K562 (cell line): ENCODE data around the gene CFAP69. TPM values are rescaled to one million over a fixed set of nuclear protein-coding genes. Genes with fewer than 3 reads are reported as not detected.

Experiments used
- ATAC-seq: fragments of 200-7000 bp; cut with Tn5 transposase; 3 replicates; pipeline ENCODE4 v1.9.1; 2020; ENCODE audit warnings: moderate library complexity
- BruUV-seq: library from RNA; stranded (reverse); fragments of 400-500 nt; replicated peaks from 2 replicates; lab custom pipeline; 2021; lab: Mats Ljungman, UMichigan
- CTCF ChIA-PET: fragments of 300-600 bp; formaldehyde crosslinking; extraction: SDS; loops from one replicate; lab custom pipeline; 2021; ENCODE audit warnings: low intra/inter-chr PET ratio; lab: Yijun Ruan, JAX
- POLR2A ChIA-PET: fragments of 300-600, 350-650 bp; sonication (Branson Sonifier 250); formaldehyde crosslinking; extraction: SDS; loops from one replicate; lab custom pipeline; 2021; ENCODE audit warnings: antibody characterized with exemption, inconsistent platforms; lab: Yijun Ruan, JAX
- DNase-seq, 4 experiments: peaks; one replicate each; pipeline versions ENCODE4 v3.0.0 to v3.0.0-alpha.2; 2011 to 2018; ENCODE audit warnings: low spot score in 3 of 4, mixed read lengths in 3 of 4; ENCODE audit errors: extremely low read depth in 1 of 4
- FAIRE-seq: peaks from 2 replicates; lab custom pipeline; 2011; peaks lifted over from hg19 to GRCh38; lab: Jason Lieb, UNC
- H2AFZ ChIP-seq: 2 replicates; pipeline ENCODE4 v1.6.0; 2011; ENCODE audit warnings: low read depth, low read length, control low read depth, inconsistent platforms
- H3K27ac ChIP-seq: fragments of 200-600 bp; 3 replicates; pipeline ENCODE4 v1.8.0; 2011; ENCODE audit warnings: low read depth, mild to moderate bottlenecking, control low read depth, inconsistent platforms, low read length, moderate library complexity, mixed read lengths; ENCODE audit errors: extremely low read depth
- H3K27me3 ChIP-seq, 2 experiments: fragments of 300-600 bp in 1 of 2; 2 replicates in 1 of 2; 3 replicates in 1 of 2; pipeline versions ENCODE4 v1.6.0 to v1.8.0; 2011; ENCODE audit warnings: inconsistent platforms in 2 of 2, low read length in 2 of 2, mild to moderate bottlenecking in 1 of 2, mixed read lengths in 1 of 2, moderate library complexity in 1 of 2; ENCODE audit not compliant: control insufficient read depth in 2 of 2, insufficient read depth in 2 of 2
- H3K36me3 ChIP-seq: fragments of 300-600 bp; 3 replicates; pipeline ENCODE4 v1.8.0; 2011; ENCODE audit warnings: mild to moderate bottlenecking, low read length, inconsistent platforms; ENCODE audit not compliant: control insufficient read depth, insufficient read depth
- H3K4me1 ChIP-seq, 2 experiments: fragments of 200-600 bp in 1 of 2; replicated peaks in 1 of 2; 2 replicates in 1 of 2; 3 replicates in 1 of 2; pipeline versions ENCODE4 v1.5.1 to v1.8.0; 2011; ENCODE audit warnings: inconsistent platforms in 2 of 2, low read length in 2 of 2, mild to moderate bottlenecking in 1 of 2, mixed read lengths in 1 of 2, moderate library complexity in 1 of 2; ENCODE audit not compliant: control insufficient read depth in 2 of 2, insufficient read depth in 2 of 2
- H3K4me2 ChIP-seq: 2 replicates; pipeline ENCODE4 v1.6.1; 2011; ENCODE audit warnings: low read length, control low read depth, inconsistent platforms, mixed read lengths; ENCODE audit not compliant: insufficient read depth
- H3K4me3 ChIP-seq: fragments of 200-600 bp; sonication (generic), shearing (Covaris generic); 2 replicates; pipeline ENCODE4 v1.5.1; 2016; ENCODE audit warnings: control low read depth, inconsistent platforms
- H3K79me2 ChIP-seq: fragments of 200-600 bp; 3 replicates; pipeline ENCODE4 v1.8.0; 2011; ENCODE audit warnings: low read length, inconsistent platforms; ENCODE audit not compliant: control insufficient read depth, insufficient read depth
- H3K9ac ChIP-seq, 2 experiments: 2 replicates each; pipeline versions ENCODE4 v1.6.0 to v1.6.1; 2011; ENCODE audit warnings: low read depth in 2 of 2, low read length in 2 of 2, control low read depth in 1 of 2, inconsistent platforms in 1 of 2, mild to moderate bottlenecking in 1 of 2, mixed read lengths in 1 of 2; ENCODE audit not compliant: insufficient read depth in 1 of 2
- H3K9me1 ChIP-seq: one replicate; pipeline ENCODE4 v1.6.0; 2011; ENCODE audit warnings: inconsistent platforms, mild to moderate bottlenecking, low read length, moderate library complexity; ENCODE audit not compliant: control insufficient read depth, insufficient read depth
- H3K9me3 ChIP-seq: replicated peaks from 2 replicates; pipeline ENCODE4 v1.5.1; 2011; ENCODE audit warnings: low read depth, low read length, inconsistent platforms; ENCODE audit not compliant: control insufficient read depth, insufficient read depth
- H4K20me1 ChIP-seq: replicated peaks from 2 replicates; pipeline ENCODE4 v1.6.1; 2011; ENCODE audit warnings: low read length, inconsistent platforms, mixed read lengths; ENCODE audit not compliant: control insufficient read depth, insufficient read depth
- CREB1 ChIP-seq, 2 experiments: sonication (generic) in 1 of 2; formaldehyde crosslinking in 1 of 2; IDR thresholded peaks; 2 replicates each; pipeline versions ENCODE4 v1.6.1 to v1.8.0; 2012 to 2022; ENCODE audit warnings: inconsistent platforms in 1 of 2, mild to moderate bottlenecking in 1 of 2, missing genetic modification reagents in 1 of 2, moderate library complexity in 1 of 2
- DACH1 ChIP-seq: fragments of 450-650 bp; IDR thresholded peaks from 2 replicates; pipeline ENCODE4 v1.6.1; 2018; ENCODE audit not compliant: partially characterized antibody
- FOXJ2 ChIP-seq: fragments of 200-800 bp; sonication (Bioruptor generic); IDR thresholded peaks from 2 replicates; pipeline ENCODE4 v1.6.1; 2016; ENCODE audit warnings: missing genetic modification characterization, missing compliant biosample characterization
- FOXJ3 ChIP-seq: sonication (generic); formaldehyde crosslinking; IDR thresholded peaks from 2 replicates; pipeline ENCODE4 v1.4.0; 2020; ENCODE audit warnings: mild to moderate bottlenecking, missing genetic modification reagents
- MLLT1 ChIP-seq, 2 experiments: fragments of 450-650 bp; IDR thresholded peaks; 2 replicates each; pipeline ENCODE4 v1.6.1; 2016
- ZNF121 ChIP-seq: sonication (generic); formaldehyde crosslinking; conservative IDR thresholded peaks from 2 replicates; pipeline ENCODE4 v1.8.0; 2022; ENCODE audit warnings: missing genetic modification reagents
- ZNF124 ChIP-seq: sonication (generic); formaldehyde crosslinking; IDR thresholded peaks from 2 replicates; pipeline ENCODE4 v1.8.1; 2022; ENCODE audit warnings: missing genetic modification reagents
- ZNF212 ChIP-seq: fragments of 450-650 bp; formaldehyde crosslinking; IDR thresholded peaks from 2 replicates; pipeline ENCODE4 v1.4.0; 2020; ENCODE audit warnings: mild to moderate bottlenecking
- ZNF609 ChIP-seq: sonication (generic); formaldehyde crosslinking; IDR thresholded peaks from 2 replicates; pipeline ENCODE4 v1.8.1; 2023; ENCODE audit warnings: missing genetic modification reagents, mild to moderate bottlenecking, borderline replicate concordance
- ZNF766 ChIP-seq: fragments of 200-800 bp; sonication (Bioruptor generic); conservative IDR thresholded peaks from 2 replicates; pipeline ENCODE4 v1.6.1; 2016; ENCODE audit warnings: missing genetic modification characterization, missing compliant biosample characterization
- WGBS: fragments of 100-300 bp; shearing (Covaris generic); methylation state at CpG from one replicate; pipeline ENCODE4 v1.1.6; 2016; ENCODE audit warnings: low coverage, mixed read lengths; ENCODE audit not compliant: insufficient coverage; ENCODE audit errors: missing lambda C conversion rate; 5-methylcytosine and 5-hydroxymethylcytosine counted together
- in situ Hi-C: fragments of 300-500 bp; cut with MboI; formaldehyde crosslinking; loops from 4 replicates; pipeline ENCODE4 v1.15.0; 2018; ENCODE audit warnings: inconsistent platforms, mixed read lengths
- intact Hi-C: fragments of 100-400 bp; cut with micrococcal nuclease; formaldehyde crosslinking; loops from 2 replicates; pipeline ENCODE4 v1.14.2; 2022
- polyA plus RNA-seq, 8 experiments: library from polyadenylated mRNA; depleted of rRNA in 4 of 8; stranded (reverse) in 5 of 8; unstranded in 3 of 8; fragments of >200 nt; fragmentation: Nextera tagmentation in 2 of 8; fragmentation: Illumina TruSeq in 1 of 8; extraction: Ambion mirVana in 2 of 8; extraction: Trizol in 1 of 8; gene quantifications; 2 replicates each; pipeline versions ENCODE4 v1.2.1 to v1.2.3, GENCODE V29; 2011 to 2014; ENCODE audit warnings: inconsistent platforms in 1 of 8, missing spikeins in 1 of 8
- total RNA-seq, 7 experiments: library from RNA; depleted of rRNA in 6 of 7; stranded (reverse); fragments of >200 nt in 6 of 7; fragmentation: Illumina TruSeq in 2 of 7; extraction: Trizol in 2 of 7; gene quantifications; 2 replicates each; pipeline versions ENCODE4 v1.2.1 to v1.2.3, GENCODE V29; 2011 to 2021; ENCODE audit warnings: low replicate concordance in 1 of 7
- TF ChIP-seq, protein P1 (sequence below): sonication (generic); formaldehyde crosslinking; IDR thresholded peaks from 2 replicates; pipeline ENCODE4 v1.8.0; 2022; ENCODE audit warnings: mild to moderate bottlenecking, missing genetic modification reagents, borderline replicate concordance

Gene CFAP69
- total and polyA plus RNA-seq, 9 of the 15 experiments (the other 6 are each of a cell fraction or from before 2014, with no cell fraction given): 0.24 to 5.1 (median 1.7) TPM

DNA sequence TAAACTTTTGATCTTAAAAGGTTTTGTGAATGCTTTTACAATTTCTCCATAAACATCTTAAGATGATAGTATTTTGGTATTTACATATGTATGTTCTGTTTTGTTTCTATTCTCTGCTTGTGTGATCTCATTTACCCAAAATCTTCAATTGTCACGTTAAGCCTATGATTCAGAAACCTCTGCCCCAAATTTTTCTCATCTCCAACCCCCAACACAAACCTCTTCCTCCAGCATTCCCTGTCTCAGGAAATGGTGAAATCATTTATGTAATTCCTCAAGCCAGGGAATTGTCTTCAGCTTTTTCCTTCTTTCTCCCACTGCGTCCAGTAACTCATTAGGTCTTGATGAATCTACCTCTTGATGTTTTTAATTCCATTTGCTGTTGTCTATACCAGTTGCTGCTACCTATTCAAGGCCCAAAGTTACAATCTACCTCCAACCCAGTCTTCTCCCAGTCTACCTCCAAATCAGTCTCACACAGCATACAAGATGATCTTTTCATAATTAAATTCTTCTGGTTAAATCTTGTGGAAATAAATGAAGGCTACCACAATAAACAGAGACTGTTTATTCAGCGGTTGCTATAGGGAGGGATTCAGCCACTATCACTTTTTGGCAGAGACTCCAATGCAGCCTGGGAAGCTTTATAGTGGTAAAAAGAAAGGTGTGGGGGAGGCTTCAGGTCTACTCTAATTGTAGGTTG, 5.8 kb downstream of the CFAP69 start:
- no peak for FAIRE-seq
- WGBS: 5% methylated on average over 3 of the region's 3 CpGs
- in situ Hi-C loops (no loop called here), intact Hi-C loops (no loop called here)
- H3K9ac ChIP-seq: no peak overlapping the region
- H3K4me2 ChIP-seq: no peak overlapping the region
- H3K36me3 ChIP-seq: no peaks in the 10 kb centered on the region
- H3K4me3 ChIP-seq: no peak overlapping the region
- TF ChIP-seq DACH1: no peak
- peak; percentile 49; the same call in 1 of the 2 replicates for TF ChIP-seq FOXJ3 (CRISPR knock-in tag)
- no peak for TF ChIP-seq ZNF124 (CRISPR knock-in tag)
- TF ChIP-seq MLLT1 (IDR thresholded peaks at IDR 0.05): no peak
- TF ChIP-seq ZNF212 (CRISPR knock-in tag): no peak
- TF ChIP-seq ZNF766: no peak
- no peak for TF ChIP-seq ZNF609
- TF ChIP-seq, protein P1, sequence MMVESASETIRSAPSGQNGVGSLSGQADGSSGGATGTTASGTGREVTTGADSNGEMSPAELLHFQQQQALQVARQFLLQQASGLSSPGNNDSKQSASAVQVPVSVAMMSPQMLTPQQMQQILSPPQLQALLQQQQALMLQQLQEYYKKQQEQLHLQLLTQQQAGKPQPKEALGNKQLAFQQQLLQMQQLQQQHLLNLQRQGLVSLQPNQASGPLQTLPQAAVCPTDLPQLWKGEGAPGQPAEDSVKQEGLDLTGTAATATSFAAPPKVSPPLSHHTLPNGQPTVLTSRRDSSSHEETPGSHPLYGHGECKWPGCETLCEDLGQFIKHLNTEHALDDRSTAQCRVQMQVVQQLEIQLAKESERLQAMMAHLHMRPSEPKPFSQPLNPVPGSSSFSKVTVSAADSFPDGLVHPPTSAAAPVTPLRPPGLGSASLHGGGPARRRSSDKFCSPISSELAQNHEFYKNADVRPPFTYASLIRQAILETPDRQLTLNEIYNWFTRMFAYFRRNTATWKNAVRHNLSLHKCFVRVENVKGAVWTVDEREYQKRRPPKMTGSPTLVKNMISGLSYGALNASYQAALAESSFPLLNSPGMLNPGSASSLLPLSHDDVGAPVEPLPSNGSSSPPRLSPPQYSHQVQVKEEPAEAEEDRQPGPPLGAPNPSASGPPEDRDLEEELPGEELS (CRISPR knock-in tag): no peak
- TF ChIP-seq CREB1 (IDR thresholded peaks at IDR 0.05): no peak
- TF ChIP-seq CREB1 (CRISPR knock-in tag; IDR thresholded peaks at IDR 0.05): no peak
- no peak for TF ChIP-seq ZNF121 (CRISPR knock-in tag)
- peak; percentile 92 for TF ChIP-seq FOXJ2 (tag)
- H2AFZ ChIP-seq: no peak overlapping the region
- H4K20me1 ChIP-seq: no peaks in the 10 kb centered on the region
- ChIA-PET CTCF (no interaction called here), POLR2A (interaction anchor here (0.7 to 1.7 kb wide), 2 partner anchors 9 to 30 kb away, joined by 3 to 5 read pairs; no protein-coding TSS in a partner anchor)
- H3K27ac ChIP-seq: no peak overlapping the region
- no peak for ATAC-seq
- 0 out of 5 replicates have a peak, but pooled peaks cover 0 to 1% of the 10 kb centered on the region in 2 experiments for H3K4me1 ChIP-seq
- BruUV-seq: no TSS peak
- peaks cover 0 to 4% of the 10 kb centered on the region in 2 experiments; a peak in 1 of 5 replicates for H3K27me3 ChIP-seq
- DNase-seq: no peak
- H3K79me2 ChIP-seq: no peaks in the 10 kb centered on the region
- no peaks in the 10 kb centered on the region for H3K9me1 ChIP-seq
- no peaks in the 10 kb centered on the region for H3K9me3 ChIP-seq
